GM19240 (cell line): ENCODE measurements around the gene TENM3.
"Not testable (repeated sequence)": the region's sequence is repeated elsewhere in the genome, so short reads cannot be mapped to it uniquely, and the experiment has no call there.

Experiments used
- DNase-seq: peaks from one replicate; pipeline ENCODE4 v3.0.0; 2011; ENCODE audit warnings: low spot score; ENCODE audit not compliant: insufficient read length

The TENM3 gene

GRCh38 chr4:182337366-182337765 is 94.2 kb downstream of the TENM3 start:
- no peak for DNase-seq

GRCh38 chr4:182338063-182338462 is 94.9 kb downstream of the TENM3 start:
- DNase-seq = no peak

GRCh38 chr4:182338746-182339145 is 95.5 kb downstream of the TENM3 start:
- DNase-seq = no peak

GRCh38 chr4:182339221-182339641 is 96.0 kb downstream of the TENM3 start:
- no peak for DNase-seq

- no peak for DNase-seq
These were observed 100.3 kb downstream of the TENM3 start for GRCh38 chr4:182343453-182343852.

DNA sequence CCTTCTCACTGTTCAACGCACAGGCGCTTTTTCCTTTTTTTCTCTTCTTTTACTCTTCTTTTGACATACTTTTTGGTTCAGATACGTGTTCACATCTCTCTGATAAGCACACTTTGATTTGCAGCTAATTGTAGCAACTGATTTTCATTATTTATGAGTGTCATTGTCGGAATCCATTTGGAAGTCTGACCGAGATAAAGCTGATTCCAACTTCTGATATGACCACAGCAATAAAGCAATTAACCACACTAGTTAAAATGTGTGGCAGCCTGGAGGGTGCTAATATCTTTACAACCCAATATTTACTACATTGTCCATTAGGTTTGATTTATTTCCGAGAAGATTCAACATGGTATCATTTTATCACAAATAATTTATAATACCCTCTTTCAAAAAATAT is 101.8 kb downstream of the TENM3 start:
- no peak for DNase-seq

DNA sequence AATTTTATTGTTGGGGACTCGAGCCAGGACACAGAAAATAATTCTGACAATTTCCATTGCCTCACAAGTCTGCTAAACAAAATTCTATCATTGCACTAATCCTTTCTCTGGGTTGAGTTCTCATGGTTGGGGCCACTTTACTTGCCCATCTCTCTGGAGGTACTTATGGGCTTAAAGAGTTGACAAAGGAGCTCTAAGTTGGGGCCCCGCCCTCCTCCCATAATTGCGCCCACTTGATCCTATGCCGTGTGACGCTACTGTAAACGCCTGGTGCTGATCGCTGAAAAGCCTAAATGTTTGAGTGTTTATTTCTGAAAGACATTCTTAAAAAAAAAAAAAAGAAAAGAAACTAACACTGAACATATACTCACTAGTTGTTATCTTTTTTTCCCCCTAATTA is 103.0 kb downstream of the TENM3 start:
- no peak for DNase-seq

GRCh38 chr4:182346675-182347375 is 103.6 kb downstream of the TENM3 start:
- no peak for DNase-seq

DNA sequence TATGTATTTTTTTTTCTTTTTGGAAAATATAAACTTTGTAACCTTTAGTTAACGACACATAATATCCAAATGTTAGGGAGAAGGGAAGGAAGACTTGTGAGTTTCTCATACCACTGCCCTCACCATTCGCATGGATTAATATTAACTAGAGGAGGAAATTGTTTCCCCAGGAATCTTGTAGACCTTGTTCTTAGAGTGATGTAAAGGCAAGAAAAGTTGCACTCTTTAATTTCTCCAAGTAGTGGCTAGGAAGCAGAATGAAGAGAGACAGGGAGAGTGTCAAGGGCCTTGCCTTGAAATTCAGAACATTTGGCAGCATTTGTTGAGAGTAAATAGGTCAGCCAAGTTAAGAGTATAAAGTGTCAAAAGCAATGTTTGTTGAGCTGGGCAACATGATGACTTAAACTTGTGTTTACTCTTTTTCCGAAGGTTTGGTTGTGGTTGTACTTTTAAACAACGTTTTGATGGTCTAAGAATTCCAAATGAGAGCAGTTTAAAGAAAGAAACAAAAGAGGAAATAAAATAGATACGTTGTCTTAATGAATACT is 105.7 kb downstream of the TENM3 start:
- DNase-seq = no peak

DNA sequence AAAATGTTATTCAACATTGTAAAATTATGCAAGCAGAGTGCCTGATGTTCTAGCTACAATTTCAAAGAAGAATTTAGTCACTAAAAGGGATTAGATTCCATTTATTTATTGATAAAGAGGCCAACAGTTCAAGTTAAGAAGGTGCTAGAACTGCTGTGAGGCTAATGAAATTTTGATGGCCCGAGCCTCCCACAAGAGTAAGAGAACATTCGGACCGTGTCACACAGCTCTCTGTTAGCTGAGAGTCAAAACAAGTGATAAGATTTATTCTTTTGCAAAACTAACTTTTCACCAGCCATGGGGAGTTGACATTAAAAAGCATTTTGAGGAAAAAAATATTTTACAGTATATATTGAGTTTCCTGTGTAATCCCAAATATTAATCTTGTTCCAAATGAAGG is 106.8 kb downstream of the TENM3 start:
- DNase-seq = no peak

GRCh38 chr4:182351485-182351884 is 108.3 kb downstream of the TENM3 start:
- no peak for DNase-seq

DNA sequence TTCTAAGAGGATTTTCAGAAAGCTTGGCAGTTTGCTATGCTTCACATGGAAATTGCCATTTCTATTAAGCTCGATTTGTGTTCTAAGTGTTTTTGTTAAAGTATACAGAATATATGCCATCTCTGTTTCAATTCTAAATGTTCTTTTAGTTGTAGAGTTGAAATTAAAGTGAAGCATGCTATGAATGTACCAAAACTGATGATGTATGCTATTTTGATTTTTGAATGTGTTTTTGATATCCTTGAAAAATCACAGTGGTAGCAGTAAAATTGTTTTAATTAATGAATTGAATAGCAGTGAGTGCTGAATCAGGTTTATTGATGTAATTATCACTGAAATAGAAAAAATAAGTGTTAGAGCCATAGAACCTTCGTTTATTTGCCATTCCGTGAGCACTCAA is 110.9 kb downstream of the TENM3 start:
- DNase-seq = no peak

GRCh38 chr4:182354867-182355266 is 111.7 kb downstream of the TENM3 start:
- no peak for DNase-seq

- no peak for DNase-seq
These were observed 124.0 kb downstream of the TENM3 start for GRCh38 chr4:182367153-182367552.

DNA sequence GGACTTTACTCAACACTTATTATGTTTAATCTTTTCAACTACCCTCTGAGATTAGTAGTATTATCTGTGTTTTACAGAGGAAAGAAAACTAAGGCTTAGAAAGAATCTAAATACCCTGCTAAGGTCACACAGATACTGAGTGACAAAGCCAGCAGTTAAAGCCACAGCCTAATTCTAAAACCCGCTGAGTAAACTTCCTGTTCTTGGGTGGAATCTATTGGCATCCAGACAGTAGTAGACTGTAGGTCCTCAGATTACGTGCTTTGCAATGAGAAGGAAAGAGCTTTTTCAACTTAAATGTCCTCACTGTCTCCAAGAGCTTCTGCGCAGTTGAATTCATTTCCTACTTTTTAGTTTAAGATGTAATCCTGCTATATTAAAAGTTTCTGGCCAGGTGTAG is 126.0 kb downstream of the TENM3 start:
- no peak for DNase-seq

DNA sequence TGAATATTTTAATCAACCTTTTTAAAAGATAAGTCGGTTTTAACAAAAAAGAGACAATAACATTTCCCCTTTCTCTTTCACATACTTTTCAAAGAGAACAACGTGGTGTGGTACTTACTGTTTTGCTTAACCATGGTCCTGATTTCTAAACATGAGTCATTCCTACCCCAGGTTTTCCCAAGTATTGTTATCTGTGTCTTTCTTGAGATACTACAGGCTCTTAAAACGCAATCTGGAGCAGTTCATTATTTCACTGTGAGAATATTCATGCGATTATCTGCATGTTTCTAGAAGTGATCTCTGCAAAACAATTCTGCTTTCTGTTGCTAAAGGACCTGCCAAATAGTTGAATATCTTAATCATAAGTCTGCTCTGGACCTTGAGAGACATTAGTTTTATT is 127.3 kb downstream of the TENM3 start:
- DNase-seq = no peak

DNA sequence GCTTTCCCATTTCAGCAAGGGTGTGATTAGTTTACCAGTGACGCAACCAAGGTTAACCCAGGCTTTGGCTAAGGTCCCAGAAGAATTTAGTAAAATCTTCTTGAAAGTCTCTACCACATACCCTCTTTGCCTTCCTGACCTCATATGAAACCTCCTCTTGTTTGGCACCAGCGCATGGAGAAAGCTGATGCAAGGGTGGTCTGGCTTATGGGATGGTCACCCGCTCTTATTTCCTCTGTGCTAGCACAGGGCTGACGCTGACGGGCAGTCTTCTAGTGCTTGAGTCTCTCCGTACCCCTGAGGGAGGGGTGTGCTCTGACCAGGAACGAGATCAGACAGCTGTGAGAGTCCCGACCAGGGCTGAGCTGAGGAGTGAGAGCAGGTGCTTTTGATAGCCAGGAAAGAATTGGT is 137.6 kb downstream of the TENM3 start:
- DNase-seq = no peak

DNA sequence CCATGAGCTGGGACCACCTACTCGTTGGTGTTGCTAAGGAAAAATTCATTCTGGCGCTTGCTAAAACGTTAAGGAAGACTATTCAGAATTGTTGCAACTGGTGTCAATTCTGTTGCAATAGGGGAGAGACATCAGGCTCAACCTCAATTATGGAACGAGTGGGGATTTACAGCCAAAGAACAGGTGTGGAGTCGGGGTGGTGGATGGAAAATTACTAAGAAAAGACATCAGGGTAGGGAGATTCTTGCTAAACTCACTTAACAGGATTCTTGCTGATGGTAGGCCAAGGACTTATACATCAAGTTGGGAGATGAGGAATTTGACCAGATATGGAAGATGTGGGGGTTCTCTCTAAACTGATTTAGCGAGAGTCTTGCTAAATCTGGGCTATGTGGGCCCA is 139.7 kb downstream of the TENM3 start:
- no peak for DNase-seq

DNA sequence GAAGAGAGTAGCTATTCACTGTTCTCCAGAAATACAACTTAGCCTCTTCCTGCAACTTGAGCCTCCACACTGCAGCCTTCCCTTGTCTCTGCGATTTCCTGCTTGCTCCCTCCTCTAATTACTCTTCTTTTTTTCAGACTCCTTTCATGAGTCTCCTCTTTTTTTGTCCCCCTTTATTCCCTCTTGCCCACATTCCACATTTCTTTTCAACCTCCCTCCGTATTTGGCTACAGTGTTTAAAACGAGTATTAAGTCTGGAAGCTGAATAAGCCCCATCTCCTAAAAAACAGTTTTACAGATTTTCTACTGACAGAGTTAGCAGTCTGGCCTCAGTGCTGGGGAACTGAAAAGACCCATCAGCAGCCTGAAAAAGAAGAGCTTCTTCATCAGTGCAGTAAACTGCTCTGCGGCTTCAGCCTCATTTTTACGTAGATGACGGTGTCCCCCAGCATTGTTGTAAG is 141.5 kb downstream of the TENM3 start:
- no peak for DNase-seq

- no peak for DNase-seq
These were observed 142.7 kb downstream of the TENM3 start for GRCh38 chr4:182385897-182386296.

DNA sequence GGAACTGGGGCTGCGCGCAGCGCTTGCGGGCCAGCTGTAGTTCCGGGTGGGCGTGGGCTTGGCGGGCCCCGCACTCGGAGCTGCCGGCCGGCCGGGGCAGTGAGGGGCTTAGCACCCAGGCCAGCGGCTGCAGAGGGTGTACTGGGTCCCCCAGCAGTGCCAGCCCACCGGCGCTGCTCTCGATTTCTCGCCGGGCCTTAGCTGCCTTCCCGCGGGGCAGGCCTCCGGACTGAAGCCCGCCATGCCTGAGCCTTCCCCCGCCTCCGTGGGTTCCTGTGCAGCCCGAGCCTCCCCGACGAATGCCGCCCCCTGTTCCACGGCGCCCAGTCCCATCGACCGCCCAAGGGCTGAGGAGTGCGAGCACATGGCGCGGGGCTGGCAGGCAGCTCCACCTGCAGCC is 143.4 kb downstream of the TENM3 start:
- not testable (repeated sequence) for DNase-seq

GRCh38 chr4:182391111-182391684 is 148.0 kb downstream of the TENM3 start:
- DNase-seq = no peak

DNA sequence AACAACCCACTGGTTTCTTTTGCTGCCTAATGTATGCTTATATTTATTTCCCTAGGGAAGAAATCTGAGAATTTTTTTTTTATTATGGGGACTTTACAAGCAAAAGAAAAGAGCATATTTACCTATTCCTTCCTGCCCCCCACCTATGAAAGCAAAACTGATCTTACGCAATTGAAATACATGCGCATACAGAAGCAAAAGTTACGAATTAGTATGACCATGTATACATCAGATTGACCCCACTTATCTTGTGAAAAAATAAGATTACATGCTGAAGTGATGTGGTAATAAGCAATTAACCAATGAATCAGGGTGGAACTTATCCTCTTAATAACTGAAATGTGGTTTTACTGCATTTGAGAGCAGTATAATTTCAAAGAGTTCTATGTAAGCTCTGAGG is 151.0 kb downstream of the TENM3 start:
- DNase-seq = no peak
